HG03342 (cell line): ENCODE results near the gene NT5C.
"Not testable (repeated sequence)": the region's sequence is repeated elsewhere in the genome, so short reads cannot be mapped to it uniquely, and the experiment has no call there.

Source experiments
- ATAC-seq: cut with Tn5 transposase; IDR thresholded peaks from one replicate; pipeline ENCODE4 v1.9.1; 2021; ENCODE audit warnings: mild to moderate bottlenecking, moderate library complexity; ENCODE audit not compliant: unreplicated experiment

The NT5C gene

GRCh38 chr17:75131278-75132017 lies at the start of gene NT5C:
NT5C (minus strand) TSS chr17:75131742; CDS start chr17:75131707, 35 bp downstream.
- ATAC-seq, result peak; percentile 85

GRCh38 chr17:75181110-75181509 lies 49.6 kb upstream of the NT5C start:
- no peak for ATAC-seq

- ATAC-seq, result no peak
These were observed 46.9 kb upstream of the NT5C start for GRCh38 chr17:75178453-75178852.

- ATAC-seq, result no peak
These were observed 45.1 kb upstream of the NT5C start for GRCh38 chr17:75176625-75177024.

GRCh38 chr17:75174996-75175395 lies 43.5 kb upstream of the NT5C start:
- no peak for ATAC-seq

GRCh38 chr17:75173526-75173925 lies 42.0 kb upstream of the NT5C start:
- ATAC-seq, result no peak

- ATAC-seq, result no peak
These were observed 37.5 kb upstream of the NT5C start for GRCh38 chr17:75168998-75169397.

- ATAC-seq, result not testable (repeated sequence)
These were observed 33.1 kb upstream of the NT5C start for GRCh38 chr17:75164606-75165005.

GRCh38 chr17:75163074-75163473 lies 31.5 kb upstream of the NT5C start:
- ATAC-seq, result no peak

- ATAC-seq, result no peak
These were observed 28.7 kb upstream of the NT5C start for GRCh38 chr17:75160211-75160610.

- ATAC-seq, result no peak
These were observed 27.9 kb upstream of the NT5C start for GRCh38 chr17:75159196-75160031.

- not testable (repeated sequence) for ATAC-seq
These were observed 26.9 kb upstream of the NT5C start for GRCh38 chr17:75158480-75158879.

GRCh38 chr17:75155191-75155601 lies 23.7 kb upstream of the NT5C start:
- no peak for ATAC-seq

- ATAC-seq, result peak; percentile 90
These were observed 22.9 kb upstream of the NT5C start, which contains the start of gene JPT1 for GRCh38 chr17:75154195-75155106. JPT1 (minus strand) TSS chr17:75154512; CDS start chr17:75154397, 115 bp downstream.

- peak; percentile 10 for ATAC-seq
These were observed 22.2 kb upstream of the NT5C start for GRCh38 chr17:75153780-75154194.

- ATAC-seq, result no peak
These were observed 21.6 kb upstream of the NT5C start for GRCh38 chr17:75152922-75153779.

- no peak for ATAC-seq
These were observed 21.0 kb upstream of the NT5C start for GRCh38 chr17:75152523-75152921.

GRCh38 chr17:75151930-75152329 lies 20.4 kb upstream of the NT5C start:
- no peak for ATAC-seq

GRCh38 chr17:75147878-75148546 lies 16.5 kb upstream of the NT5C start:
- ATAC-seq, result no peak
